ENCODE results near the gene H1-8.

Gene H1-8

DNA sequence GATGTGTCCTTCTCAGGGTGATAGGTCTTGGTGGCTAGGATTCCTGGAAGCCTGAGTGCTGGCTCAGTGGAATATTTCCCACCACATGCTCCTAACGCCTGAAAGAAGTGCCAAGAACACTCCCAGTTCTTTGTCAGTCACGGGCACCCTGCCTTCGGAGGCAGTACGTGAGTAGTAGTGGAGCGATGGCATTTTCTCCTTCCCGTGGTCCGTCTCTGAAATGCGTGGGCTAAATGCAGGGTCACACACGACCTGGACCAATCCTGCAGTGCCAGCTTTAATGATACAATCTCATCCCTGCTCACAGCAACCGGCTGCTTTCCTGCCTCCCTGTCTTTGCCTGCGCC lies 14.5 kb downstream of the H1-8 start:
- DNase-seq = no peak

DNA sequence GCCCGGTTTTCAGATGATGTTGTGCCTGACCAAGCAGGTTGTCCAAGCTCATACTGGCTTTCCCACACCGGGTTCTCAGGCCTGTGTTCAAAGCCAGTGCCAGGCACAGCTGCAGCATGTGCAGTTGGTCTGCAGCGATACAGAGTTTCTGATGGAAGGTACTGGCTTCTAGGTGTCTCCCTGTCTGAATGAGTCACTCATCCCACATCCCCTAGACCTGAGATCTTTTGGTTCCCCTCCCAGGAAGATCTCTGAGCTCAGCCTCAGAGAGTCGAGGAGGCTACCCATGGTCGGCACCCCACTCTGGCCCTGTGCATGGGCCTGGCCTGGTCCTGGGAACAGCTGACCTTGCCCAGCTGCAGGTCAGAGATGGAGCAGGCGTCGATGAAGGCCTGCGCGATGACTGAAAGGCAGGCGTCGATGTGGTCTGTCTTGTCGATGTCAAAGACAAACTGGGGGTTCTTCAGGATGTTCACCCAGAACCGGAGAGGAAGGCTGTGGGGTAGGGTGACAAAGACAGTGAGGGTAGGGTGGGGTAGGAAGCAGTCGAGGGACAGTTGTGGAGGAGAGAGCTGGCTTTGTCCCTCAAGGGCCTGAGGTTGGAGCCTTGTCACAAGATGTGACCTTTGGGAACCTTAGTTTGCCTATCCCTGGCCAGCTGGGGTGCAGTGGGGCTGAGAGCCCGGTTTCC lies 15.3 kb downstream of the H1-8 start:
- no peak for DNase-seq

DNA sequence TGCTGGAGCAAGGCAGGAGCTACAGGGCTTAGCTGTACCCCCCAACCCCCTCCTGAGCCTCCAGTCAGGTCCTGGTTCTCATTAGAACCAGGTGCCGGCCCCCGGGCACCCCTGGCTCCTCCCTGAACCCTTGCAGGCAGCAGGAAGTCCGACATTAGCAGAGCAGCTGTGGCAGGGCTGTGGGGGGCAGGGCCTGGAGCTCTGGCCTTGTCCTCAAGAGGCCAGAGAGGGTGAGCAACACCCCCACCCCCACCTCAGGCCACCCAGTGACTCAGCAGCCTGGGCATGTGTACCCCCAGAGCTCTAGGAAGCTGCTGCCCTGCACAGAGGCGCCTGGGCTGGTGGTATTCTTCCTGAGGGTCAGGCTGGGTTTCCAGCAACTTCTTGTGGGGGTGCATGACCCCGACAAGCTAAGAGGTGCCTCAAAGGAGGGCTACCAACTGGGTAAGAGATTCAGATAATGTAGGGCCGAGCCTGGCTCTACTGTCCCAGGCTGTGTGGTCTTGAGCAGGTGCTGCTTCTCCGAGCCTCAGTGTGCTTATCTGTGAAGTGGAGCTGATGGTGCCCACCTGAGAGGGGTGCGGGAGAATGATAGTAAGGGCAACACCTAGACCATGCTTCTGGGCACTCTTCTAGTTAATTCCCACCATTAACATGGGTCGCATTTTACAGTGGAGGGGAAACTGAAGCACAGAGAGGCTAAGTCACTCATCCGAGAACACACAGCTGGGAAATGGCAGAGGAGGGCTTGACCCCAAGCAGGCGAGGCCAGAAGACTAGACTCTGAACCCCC lies 16.0 kb downstream of the H1-8 start:
- DNase-seq = no peak

DNA sequence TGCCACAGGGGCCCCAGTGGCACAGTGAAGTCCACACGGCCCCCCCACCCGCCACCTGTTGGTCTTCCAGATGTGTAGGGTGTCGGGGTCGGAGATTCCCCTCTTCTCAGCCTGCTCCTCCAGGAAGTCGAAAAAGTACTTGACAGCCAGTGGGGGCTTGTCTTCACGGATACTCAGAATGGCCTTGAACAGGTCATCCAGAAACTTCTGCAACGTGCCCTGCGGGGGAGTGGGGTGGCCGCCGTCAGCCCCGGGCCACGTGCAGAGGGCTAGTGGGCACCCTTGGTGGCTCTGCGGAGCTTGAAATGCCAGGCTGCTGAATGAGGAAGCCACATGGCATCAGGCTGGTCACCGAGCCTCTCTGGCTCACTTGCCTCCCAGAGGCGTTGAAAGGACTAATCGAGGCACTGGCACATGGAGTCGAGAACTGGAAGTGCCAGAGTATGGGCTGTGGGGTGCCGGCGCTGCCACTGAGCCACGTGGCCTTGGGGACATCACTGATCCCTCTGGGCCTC lies 16.6 kb downstream of the H1-8 start:
- DNase-seq = no peak

DNA sequence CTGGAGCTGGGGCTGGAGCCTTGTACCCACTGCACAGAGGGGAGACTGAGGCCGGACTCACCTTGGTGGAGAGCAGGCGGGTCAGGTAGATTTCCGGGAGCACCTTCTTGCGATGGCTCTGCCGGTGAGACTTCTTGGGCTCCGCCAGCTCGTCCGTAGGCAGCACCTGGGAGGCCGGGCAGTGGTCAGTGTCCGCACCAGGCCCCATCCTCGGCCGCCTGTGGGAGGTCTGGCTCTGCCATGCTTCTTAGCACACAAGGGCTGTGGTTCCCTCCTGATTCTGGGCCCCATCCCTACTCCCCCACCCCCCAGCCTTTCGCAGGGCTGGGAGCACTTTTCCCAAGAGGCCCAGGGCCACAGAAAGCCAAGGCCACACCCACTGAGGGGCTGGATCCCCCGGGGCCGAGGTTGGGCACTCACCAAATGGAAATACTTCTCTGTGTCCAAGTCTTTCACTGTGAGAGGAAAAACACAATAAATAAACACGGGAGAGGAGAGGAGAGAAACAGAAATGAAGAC lies 17.4 kb downstream of the H1-8 start:
- DNase-seq = no peak

DNA sequence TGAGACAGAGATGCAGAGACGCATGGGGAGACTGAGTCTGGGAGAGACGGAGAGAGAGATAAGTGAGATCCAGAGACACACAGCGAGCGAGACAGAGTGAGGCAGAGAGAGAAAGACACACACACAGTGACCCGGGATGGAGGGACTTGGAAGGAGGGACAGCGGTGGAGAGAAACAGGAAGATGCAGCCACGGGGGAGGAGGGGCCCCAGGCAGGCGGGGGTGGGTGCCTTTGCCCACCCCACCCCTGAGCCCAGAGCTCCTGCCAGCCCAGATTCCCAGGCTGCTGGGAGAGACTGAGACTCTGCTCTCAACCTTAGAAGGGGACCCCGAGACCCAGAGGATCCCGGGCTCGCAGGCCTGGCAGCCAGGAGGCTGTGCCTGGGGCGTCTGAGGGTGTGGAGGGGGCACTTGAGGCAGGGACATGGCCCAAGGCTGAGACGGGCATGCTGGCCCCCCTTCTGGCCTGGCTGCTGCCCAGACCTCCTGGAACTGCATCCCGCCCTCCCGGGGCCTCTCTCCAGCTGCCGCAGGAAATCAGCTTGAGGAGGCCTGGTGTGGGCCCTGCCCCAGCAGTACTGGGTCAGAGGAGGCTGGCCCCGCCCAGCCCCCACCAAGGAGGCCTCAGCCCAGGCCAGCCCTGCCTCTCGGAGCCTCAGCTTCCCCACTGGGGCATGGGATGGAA lies 18.1 kb downstream of the H1-8 start:
- no peak for DNase-seq

DNA sequence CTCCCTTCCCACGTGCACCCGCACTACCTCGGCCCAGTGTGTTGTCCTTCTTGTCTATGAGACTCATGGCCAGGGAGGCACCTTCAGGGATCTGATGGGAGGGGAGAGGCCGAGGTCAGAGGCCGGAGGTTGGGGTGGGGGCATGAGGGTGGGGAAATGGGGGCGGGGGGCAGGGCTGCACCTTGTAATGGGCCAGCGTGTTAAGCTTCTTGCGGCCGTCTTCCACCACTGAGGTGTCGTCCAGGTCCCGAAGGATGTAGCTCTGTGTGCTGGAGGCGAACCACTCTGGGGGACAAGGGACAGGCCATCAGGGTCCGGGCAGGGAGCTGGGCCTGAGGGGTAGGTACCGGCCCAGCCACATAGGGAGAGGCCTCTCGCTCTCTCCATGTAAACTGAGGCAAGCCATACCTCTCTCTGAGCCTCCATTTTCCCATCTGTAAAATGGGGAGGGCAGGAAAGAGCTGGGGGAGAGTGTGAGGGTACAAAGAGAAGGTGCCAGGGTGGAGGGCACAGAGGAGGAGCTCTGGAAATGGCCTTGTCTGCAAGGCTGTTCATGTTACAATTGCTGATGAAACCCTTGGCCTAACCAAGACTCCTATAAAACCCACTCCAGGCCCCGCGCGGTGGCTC lies 18.8 kb downstream of the H1-8 start:
- no peak for DNase-seq

DNA sequence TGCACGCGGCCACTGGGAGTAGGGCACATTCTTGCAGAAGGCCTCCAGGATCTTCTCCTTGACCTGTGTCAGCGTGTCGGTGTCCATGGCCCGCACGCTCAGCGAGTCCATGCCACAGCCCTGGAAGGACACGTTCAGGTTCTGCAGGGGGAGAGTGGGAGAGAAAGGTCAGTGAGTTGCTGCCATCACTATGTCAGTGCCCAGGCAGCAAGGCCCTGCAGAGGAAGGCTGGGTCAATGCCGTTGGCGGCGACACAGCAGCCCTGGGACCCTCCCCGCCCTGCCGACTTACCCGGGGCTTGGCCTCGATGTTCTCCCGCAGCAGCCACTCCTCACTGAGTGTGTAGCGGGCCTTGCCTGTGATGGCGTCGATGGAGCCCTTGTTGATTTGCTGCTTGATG lies 19.8 kb downstream of the H1-8 start:
- no peak for DNase-seq

DNA sequence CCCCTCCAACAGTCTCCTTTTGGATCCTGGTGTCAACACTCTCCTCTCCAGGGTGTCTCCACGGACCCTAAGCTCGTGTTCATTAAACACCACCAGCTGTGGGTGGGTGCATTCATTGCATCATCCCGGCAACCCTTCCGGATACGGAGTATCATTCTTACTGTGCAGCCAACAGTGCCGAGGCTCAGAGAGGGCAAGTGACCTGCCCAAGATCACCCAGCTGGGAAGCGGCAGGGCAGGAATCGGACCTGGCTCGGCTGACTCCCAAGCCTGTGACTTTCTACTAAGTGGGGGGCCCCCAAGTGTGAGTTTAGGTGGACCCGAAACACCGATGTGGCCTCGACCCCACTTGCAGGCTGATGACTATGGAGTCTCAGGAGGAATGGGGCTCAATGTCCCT lies 20.4 kb downstream of the H1-8 start:
- no peak for DNase-seq

DNA sequence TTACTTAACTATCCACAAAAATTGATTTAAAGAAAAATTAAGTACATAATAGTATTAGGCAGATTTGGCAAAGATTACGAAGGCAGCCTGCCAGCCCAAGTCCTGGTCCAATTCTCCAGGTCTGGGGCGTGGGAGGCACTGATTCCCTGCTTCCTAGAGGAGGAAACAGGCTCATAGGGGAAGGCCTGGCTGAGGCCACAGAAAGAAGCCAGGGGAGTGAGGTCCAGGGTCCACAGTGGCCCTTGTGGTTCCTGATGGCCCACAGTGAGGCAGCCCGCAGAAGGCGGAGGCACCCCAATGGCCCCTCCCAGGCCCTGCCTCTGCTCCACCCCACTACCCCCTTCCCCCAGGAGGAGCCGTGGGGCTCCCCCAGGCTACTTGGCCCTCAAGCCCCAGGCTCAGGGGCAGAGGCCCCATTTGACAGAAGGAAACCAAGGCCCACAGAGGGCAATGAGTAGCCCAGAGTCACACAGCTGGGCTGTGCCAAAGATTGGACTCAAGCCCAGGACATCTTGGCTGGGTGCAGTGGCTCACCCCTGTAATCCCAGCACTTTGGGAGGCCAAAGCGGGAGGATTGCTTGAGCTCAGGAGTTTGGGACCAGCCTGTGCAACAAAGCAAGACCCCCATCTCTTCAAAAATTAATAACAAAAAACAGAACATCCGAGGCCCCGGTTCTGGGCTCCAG lies 21.0 kb downstream of the H1-8 start:
- DNase-seq = no peak

DNA sequence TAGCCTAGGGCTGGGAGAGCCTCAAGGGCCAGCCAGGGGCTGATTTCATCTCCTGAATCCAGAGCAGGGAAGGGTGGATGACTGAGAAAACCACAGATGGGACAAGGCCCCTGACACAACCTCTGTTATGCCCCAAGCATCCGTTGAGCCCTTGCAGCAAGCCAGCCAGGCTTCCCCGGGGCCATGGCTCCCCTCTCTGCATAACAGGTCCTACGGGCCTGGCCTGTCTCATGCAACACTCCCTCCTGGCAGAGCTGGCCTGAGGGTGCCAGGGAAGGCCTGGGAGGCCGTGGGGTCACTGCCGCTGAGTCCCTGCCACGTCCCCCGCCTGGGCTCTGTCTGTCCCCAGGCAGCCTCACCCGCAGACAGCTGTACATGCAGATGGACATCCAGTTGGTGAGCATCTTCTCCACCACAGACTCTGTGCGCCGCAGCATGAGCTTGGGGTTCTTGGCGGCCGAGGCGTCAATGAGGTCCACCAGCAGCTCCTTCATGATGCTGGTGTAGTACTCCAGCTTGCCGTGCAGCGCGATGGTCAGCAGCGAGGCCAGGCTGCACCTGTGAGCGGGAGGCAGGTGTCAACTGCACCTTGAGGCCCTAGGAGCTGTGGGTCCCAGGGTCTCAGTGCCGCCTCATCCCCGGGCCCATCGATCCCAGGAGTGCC lies 22.1 kb downstream of the H1-8 start:
- no peak for DNase-seq

DNA sequence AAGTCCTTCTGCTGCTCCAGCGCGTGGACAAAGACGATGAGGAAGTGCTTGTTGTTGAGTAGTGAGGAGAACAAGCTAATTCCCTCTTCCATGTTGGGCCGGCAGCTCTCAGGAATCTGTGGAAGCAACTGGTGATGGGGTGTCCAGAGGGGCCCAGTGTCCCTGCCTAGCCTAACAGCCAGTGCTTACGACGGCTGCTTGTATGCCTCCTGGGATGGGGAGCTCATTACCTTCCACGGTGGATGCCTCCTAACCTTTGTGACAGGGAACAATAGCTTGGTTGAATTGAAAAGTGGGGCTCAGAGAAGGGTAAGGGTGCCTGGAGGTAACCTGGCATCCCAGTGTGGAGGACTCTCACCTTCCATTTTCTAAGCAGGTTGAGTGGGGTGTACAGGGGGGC lies 22.9 kb downstream of the H1-8 start:
- no peak for DNase-seq

DNA sequence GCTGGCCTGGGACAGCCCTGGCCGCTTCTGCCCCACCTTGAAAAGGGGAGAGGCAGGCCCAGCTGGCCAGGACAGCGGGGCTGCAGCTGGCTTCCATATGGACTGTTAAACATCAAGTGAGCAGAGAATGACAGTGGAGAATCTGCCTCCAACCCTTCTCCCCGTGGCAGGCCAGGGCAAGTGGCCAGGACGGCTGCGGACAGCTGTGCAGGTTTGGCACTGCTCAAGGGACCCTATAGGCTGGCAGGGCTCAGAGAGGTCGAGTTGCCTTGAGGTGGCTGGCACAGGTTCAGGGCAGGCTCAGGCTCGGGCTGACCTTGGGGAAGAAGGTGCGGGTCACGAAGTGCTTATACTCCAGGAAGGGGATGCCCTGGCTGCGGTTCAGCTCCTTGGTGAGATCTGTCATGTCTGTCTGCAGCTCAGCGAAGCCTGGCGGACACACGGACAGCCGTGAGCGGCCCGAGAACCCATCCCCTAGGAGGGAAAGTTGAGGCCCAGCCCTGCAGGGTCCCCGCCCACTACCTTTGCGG lies 24.3 kb downstream of the H1-8 start:
- no peak for DNase-seq

DNA sequence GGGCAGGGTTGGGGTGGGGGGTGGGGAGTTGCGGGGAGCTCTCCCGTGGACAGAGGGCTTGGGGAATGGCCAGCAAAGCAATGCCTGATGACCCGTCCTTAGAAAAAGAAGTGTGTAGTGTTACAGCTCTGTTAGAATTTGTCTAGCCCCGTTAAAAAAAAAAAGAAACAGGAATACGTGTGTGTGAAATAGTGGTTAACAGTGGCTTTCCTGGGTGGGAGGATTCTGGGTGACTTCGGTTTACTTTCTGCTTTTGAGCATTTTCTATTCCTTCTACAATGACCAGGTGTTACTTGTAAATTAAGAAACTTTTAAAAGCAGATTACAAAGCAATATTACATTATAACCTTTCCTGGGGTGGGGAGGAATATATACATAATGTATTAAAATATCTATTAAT lies 25.0 kb downstream of the H1-8 start:
- no peak for DNase-seq

DNA sequence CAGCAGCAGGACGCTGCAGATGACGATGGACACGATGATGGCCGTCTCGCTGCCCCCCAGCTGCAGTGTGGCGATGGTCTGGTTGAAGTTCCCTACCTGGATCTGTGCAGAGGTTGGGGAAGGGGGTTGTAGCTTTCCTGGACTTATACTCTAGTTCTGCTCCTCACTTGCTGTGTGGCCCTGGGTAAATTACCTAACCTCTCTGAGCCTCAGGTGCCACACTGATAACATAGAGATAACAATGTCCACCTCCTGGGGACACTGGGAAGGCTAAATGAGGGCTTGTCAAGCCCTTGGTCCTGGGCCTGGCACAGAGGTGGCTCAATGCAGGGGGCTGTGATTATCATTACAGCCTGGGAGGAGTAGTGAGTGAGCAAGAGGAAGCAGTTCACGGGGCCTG lies 26.9 kb downstream of the H1-8 start:
- no peak for DNase-seq

DNA sequence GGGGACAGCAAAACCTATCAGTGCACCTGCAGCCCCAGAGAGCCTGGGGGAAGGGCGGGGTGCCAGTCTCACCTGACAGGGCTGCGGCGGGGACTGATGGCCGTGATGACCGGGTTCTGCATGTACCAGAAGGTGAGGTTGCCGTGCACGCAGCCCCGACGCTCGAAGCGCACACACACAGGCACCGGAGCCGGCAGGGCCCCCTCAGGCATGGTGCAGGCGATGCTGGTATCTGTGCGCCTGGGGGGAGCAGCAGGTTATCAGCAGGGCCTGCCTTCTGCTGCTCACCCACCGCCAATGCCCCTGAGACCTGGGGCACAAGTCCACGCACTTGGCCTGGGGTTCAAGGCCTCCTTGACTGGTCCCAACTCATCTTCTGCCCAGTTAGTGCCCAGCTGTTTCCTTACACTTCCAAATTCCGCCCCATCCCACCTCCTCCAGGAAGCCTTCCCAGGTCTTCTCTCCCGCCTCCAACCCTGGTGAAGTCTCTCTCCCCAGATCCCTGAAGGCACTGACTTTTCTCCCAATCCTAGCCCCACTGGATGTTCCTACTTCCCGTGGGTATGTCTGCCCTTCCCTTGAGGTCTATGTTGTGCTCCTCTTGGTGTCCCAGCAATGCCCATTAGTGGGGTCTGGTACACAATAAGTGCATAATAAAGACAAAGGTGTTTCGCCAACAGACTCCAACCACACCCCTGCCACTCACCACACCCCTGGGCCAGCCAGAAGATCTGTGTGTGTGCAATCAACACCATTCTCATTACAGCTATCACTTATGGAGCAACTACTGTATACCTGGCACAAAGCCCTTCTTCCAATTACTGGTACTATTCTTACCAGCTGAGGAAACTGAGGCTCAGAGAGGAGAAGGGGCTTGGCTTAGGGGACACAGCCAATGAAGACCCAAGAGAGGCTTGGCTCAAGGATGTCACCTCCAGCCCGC lies 28.9 kb downstream of the H1-8 start:
- DNase-seq = no peak

DNA sequence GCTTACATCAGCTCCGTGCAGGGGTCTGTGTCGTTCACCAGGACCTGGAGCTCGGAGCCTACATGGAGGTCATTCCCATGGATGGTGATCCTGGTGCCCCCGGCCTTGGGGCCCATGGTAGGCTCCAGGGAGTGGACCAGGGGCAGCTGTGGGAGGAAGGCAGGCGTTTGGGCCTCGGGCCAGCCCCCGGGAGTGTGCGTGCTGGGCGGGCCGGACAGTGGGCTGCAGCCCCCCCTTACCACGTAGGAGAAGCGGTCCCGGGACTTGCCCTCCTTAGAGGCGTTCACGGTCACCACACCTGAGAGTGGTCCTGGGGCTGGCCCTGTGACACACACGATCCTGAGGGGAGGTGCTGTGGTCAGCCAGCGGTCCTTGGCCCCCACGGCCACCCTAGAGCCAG lies 29.6 kb downstream of the H1-8 start:
- no peak for DNase-seq

DNA sequence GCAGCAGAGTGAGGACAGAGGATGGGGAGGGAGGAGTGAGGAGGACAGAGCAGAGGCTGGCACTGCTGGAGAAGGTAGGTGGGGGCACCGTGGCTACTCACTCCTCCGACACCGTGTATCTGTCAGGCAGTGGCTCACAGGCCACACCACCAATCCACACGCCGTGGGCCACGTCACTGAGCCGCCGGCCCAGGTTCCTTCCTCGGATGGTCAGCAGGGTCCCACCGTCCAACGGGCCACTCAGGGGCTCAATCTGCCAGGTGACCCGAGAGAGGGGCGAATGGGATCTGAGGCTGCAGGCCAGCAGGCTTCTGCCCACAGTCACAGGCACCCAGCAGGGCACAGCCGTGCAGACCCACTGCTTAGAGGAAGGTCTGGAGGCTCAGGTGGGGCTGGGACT lies 30.5 kb downstream of the H1-8 start:
- no peak for DNase-seq

DNA sequence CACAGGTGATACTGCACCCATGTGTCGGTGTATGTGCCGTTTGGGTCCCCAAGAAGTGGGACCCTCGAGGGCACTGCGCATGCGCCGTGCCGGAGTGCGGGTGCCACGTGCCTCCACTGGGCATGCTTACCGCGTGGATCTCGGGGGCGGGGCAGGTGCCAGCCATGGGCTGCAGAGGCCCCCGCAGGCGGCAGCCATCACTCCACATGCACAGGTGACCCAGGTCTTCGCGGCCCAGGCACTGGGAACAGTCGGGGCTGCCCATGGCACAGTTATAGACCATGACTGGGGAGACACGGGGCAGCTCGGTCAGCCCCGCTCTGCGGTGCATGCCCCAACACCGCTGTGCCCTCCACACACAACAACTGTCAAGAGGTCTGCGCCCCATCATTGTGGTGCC lies 31.2 kb downstream of the H1-8 start:
- DNase-seq = no peak

DNA sequence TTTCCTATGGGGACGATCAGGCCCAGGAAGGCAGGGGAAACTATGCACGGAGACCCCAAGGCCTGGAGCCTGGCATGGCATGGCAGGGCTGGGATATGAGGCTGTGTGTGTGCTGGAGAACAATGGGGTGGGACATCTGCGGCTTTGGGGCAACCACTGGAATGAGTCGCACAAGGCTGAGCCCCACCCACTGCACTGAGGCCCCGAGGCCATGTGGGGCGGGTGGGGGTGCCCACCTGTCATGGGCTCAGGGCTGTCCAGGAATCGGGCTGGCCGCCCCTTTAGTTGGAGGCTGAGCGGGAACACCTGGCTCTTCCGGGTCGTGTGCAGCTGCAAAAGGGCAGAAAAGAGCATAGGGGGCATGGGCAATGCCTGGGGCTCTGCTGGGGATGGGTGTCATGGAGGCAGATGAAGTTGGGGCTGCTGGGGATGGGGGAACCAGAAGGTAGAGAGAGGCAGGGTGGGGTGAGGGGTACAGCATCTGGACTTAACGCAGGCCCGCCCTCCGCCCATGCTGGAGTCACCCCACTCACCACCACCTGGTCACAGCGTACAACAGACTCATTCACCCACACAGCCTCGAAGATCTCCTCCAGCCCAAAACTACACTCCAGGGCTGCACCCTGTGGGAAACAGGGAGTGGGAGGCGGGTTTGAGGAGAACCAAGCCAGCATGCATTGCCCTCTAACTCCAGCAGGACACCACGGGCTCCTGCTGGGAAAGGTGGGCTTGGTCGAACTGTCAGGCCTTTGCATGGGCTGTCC lies 32.4 kb downstream of the H1-8 start:
- DNase-seq = no peak

Measured in activated T-cell treated with anti-CD3 and anti-CD28 coated beads, Interleukin-2, amount 50 U/mL, for 48 hours (primary cell).